PFSK-1 (cell line): Measurements from ENCODE around the gene LRRC4B.

ENCODE experiments used
- POLR2AphosphoS5 ChIP-seq: IDR thresholded peaks from 2 replicates; pipeline ENCODE4 v1.6.1; 2012; ENCODE audit warnings: low read depth, mild to moderate bottlenecking, control low read depth, low read length, moderate library complexity
- REST ChIP-seq, 2 experiments: IDR thresholded peaks; 2 replicates each; pipeline versions ENCODE4 v1.6.1 to v1.8.0; 2011 to 2012; ENCODE audit warnings: low read depth in 2 of 2, low read length in 2 of 2, control low read depth in 1 of 2, inconsistent platforms in 1 of 2, mild to moderate bottlenecking in 1 of 2, moderate library complexity in 1 of 2; ENCODE audit not compliant: insufficient read depth in 1 of 2

- no peak for TF ChIP-seq REST (IDR thresholded peaks at IDR 0.05; ENCODE audit: insufficient read depth in 1 of 2, low read depth in 2 of 2, low read length in 2 of 2)
- TF ChIP-seq POLR2AphosphoS5, result no peak
Observed at GRCh38 chr19:50495020-50495531, 73.2 kb downstream of the LRRC4B start.
